ENCODE results near the gene CMTM8.
A peak's percentile ranks its signal among the peaks of the same experiment; 100 is the strongest.

The CMTM8 gene

GRCh38 chr3:32354362-32354778, 115.9 kb downstream of the CMTM8 start:
- TF ChIP-seq, protein P1, sequence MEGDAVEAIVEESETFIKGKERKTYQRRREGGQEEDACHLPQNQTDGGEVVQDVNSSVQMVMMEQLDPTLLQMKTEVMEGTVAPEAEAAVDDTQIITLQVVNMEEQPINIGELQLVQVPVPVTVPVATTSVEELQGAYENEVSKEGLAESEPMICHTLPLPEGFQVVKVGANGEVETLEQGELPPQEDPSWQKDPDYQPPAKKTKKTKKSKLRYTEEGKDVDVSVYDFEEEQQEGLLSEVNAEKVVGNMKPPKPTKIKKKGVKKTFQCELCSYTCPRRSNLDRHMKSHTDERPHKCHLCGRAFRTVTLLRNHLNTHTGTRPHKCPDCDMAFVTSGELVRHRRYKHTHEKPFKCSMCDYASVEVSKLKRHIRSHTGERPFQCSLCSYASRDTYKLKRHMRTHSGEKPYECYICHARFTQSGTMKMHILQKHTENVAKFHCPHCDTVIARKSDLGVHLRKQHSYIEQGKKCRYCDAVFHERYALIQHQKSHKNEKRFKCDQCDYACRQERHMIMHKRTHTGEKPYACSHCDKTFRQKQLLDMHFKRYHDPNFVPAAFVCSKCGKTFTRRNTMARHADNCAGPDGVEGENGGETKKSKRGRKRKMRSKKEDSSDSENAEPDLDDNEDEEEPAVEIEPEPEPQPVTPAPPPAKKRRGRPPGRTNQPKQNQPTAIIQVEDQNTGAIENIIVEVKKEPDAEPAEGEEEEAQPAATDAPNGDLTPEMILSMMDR (conservative IDR thresholded peaks at IDR 0.05; ENCODE audit: low read depth) = no peak
- H3K27ac ChIP-seq = no peak overlapping the region
- CTCF ChIA-PET = no interaction called here
- POLR2A ChIA-PET (ENCODE audit: low non-redundant PET) = no interaction called here
- DNase-seq (ENCODE audit: low spot score) = no peak

GRCh38 chr3:32355751-32356291, 117.3 kb downstream of the CMTM8 start:
- TF ChIP-seq, protein P1 (conservative IDR thresholded peaks at IDR 0.05; ENCODE audit: low read depth) = no peak
- ChIA-PET CTCF (no interaction called here), POLR2A (ENCODE audit: low non-redundant PET) (no interaction called here)
- H3K27ac ChIP-seq = no peak overlapping the region
- DNase-seq (ENCODE audit: low spot score) = no peak

- DNase-seq (ENCODE audit: low spot score) = no peak
- no peak overlapping the region for H3K27ac ChIP-seq
- ChIA-PET POLR2A (ENCODE audit: low non-redundant PET) (no interaction called here), CTCF (no interaction called here)
- TF ChIP-seq, protein P1 (conservative IDR thresholded peaks at IDR 0.05; ENCODE audit: low read depth) = no peak
These were observed 121.4 kb downstream of the CMTM8 start for GRCh38 chr3:32359766-32360492.

DNA sequence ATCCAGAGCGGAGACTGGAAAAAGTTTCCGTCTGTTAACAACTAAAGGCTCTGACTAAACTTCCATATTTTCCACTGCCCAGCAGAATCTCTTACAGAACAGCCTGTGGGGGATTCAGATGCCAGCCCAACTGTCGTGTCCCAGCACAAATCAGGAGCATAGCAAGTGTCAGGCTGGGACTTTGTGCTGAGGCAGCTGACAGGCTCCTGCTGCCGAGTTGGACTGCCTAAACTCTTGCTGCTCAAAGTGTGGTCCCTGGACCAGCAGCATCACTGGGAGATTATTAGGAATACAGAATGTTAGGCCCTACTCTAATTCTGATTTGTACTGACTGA, 122.0 kb downstream of the CMTM8 start:
- ChIA-PET POLR2A (ENCODE audit: low non-redundant PET) (no interaction called here), CTCF (no interaction called here)

DNA sequence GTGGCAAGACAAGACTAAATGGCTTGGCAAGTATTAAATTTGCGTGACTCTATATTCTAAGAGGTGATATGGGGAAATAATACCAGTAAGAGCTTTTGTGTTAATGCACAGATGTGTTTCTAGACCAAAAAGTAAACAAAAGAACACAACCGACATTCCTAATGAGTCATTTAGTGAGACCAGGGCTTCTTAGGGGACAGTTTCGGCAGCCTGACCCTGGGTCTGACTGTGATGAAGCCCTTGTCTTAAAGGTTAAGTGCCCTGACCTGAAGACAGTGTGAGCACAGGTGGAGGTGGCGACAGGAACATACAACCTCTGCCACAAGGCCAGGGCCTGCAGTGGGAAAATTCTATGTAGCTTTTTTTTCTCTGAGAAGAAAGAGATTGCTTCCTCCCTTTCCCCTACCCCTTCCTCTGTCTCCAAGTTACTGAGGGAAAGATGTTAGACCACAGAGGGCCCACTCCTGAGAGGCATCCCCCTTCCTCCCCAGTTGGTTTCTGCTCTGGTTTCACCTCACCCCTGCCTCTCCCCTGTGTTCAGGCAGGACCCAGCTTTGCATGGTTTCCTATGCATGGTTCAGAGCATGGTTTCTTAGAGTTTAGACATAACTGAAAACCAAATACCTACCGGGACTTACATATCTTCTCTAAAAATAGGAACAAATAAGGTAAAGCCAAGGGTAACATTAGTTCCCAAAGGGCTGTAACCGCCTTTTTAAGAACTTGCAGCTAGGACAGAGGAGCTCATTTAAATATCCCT, 128.3 kb downstream of the CMTM8 start:
- ChIA-PET POLR2A (ENCODE audit: low non-redundant PET) (no interaction called here), CTCF (no interaction called here)
- TF ChIP-seq, protein P1 (conservative IDR thresholded peaks at IDR 0.05; ENCODE audit: low read depth) = no peak
- no peak overlapping the region for H3K27ac ChIP-seq
- DNase-seq (ENCODE audit: low spot score) = peak; percentile 13

More for the DNA sequence above, 122.0 kb downstream of the CMTM8 start:
- no peak for DNase-seq (ENCODE audit: low spot score)
- no peak overlapping the region for H3K27ac ChIP-seq
- TF ChIP-seq, protein P1 (conservative IDR thresholded peaks at IDR 0.05; ENCODE audit: low read depth) = no peak

DNA sequence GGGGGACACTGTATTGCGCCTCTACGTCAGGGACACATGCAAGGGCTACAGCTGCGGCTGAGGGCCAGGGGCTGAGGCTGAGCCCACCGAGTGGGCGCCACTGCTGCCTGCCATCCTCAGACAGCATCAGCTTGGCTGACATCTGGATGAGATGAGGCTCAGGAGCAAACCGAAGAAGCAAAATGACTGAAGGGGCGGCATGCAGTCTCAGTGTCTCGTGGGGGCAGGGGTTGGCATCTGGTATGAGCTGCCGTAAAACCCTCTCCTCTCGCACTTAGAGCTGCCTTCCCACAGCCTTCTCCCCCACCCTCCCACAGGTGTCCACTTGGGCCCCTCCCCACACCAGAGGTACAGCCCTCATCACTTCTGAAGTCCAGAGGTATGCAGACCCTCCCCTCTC, 129.0 kb downstream of the CMTM8 start:
- ChIA-PET CTCF (no interaction called here), POLR2A (ENCODE audit: low non-redundant PET) (no interaction called here)
- TF ChIP-seq, protein P1 (conservative IDR thresholded peaks at IDR 0.05; ENCODE audit: low read depth) = no peak
- H3K27ac ChIP-seq = no peak overlapping the region
- DNase-seq (ENCODE audit: low spot score) = no peak
